Dendritic cell treated with granulocyte-macrophage colony-stimulating factor and Interleukin-4, amounts not matched to agents 40 ng/mL and 50 ng/mL, for 4 days (primary cell): Measurements from ENCODE around the gene VPS33A.
A peak's percentile ranks its signal among the peaks of the same experiment; 100 is the strongest.

Experiments
- H3K27ac Mint-ChIP-seq: one replicate; pipeline ENCODE4 v1.8.0; 2022; ENCODE audit warnings: mild to moderate bottlenecking, mixed read lengths
- H3K27me3 Mint-ChIP-seq: one replicate; pipeline ENCODE4 v1.8.0; 2022; ENCODE audit warnings: mild to moderate bottlenecking, mixed read lengths
- H3K36me3 Mint-ChIP-seq: one replicate; pipeline ENCODE4 v1.8.0; 2022; ENCODE audit warnings: low read depth, mixed read lengths
- H3K4me1 Mint-ChIP-seq: one replicate; pipeline ENCODE4 v1.8.0; 2022; ENCODE audit warnings: low read depth, mixed read lengths
- H3K4me3 Mint-ChIP-seq: one replicate; pipeline ENCODE4 v1.8.0; 2022; ENCODE audit warnings: mild to moderate bottlenecking, moderate library complexity, mixed read lengths
- H3K9me3 Mint-ChIP-seq: one replicate; pipeline ENCODE4 v1.8.0; 2022; ENCODE audit warnings: mixed read lengths
- intact Hi-C: fragments of 100-400 bp; cut with micrococcal nuclease; formaldehyde crosslinking; loops from one replicate; pipeline ENCODE4 v1.15.0; 2022

VPS33A gene

DNA sequence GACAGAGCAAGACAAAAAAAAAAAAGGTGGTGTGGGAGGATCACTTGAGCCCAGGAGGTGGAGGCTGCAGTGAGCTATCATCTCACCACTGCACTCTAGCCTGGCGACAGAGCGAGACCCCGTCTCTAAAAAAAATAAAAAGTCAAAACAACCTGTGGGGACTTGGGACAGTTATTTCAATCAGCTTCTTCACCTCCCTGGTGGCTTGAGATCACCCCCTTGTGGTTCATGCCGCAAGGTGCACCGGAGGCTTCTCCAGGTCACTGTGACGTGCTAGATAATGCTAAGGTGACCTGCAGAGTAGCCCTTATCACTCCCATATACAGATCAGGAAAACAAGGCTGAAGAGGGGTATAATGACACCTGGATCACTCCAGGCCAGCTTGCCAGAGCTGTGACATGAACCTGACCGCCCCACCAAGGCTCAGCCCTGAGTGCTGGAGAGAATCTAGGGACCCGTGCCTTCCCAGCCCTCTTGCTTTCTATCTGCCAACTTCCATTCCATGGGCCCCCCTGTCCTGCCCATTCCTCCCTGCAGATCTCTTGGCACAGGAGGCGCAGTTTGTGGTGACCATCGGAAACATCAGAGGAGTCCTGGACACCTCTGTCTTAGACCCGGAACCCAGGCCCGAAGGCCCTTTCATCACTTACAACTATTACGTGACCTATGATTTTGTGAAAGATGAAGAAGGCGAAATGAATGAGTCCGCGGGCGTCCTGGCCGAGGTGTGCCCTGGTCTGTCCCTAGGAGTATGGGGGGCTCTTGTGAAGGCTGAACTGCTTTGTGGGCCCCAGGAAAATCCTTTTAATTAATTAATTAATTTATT, 75.2 kb downstream of the VPS33A start:
- H3K27me3 Mint-ChIP-seq, result peaks cover 2% of the 10 kb centered on the region
- no peaks in the 10 kb centered on the region for H3K9me3 Mint-ChIP-seq
- peaks cover 3% of the 10 kb centered on the region for H3K4me1 Mint-ChIP-seq
- H3K27ac Mint-ChIP-seq, result no peak overlapping the region
- no peak overlapping the region for H3K4me3 Mint-ChIP-seq
- H3K36me3 Mint-ChIP-seq, result no peaks in the 10 kb centered on the region
- intact Hi-C loops, result loop anchor here (5.0 kb wide), 1 partner anchor 139 kb away; no protein-coding TSS in a partner anchor

GRCh38 chr12:122189626-122190475, 76.4 kb downstream of the VPS33A start:
- H3K27me3 Mint-ChIP-seq, result peaks cover 6% of the 10 kb centered on the region
- no peak overlapping the region for H3K4me3 Mint-ChIP-seq
- intact Hi-C loops, result loop anchor here (5.0 kb wide), 1 partner anchor 138 kb away; no protein-coding TSS in a partner anchor
- H3K36me3 Mint-ChIP-seq, result no peaks in the 10 kb centered on the region
- peaks cover 14% of the 10 kb centered on the region for H3K4me1 Mint-ChIP-seq
- no peaks in the 10 kb centered on the region for H3K9me3 Mint-ChIP-seq
- H3K27ac Mint-ChIP-seq, result no peak overlapping the region

DNA sequence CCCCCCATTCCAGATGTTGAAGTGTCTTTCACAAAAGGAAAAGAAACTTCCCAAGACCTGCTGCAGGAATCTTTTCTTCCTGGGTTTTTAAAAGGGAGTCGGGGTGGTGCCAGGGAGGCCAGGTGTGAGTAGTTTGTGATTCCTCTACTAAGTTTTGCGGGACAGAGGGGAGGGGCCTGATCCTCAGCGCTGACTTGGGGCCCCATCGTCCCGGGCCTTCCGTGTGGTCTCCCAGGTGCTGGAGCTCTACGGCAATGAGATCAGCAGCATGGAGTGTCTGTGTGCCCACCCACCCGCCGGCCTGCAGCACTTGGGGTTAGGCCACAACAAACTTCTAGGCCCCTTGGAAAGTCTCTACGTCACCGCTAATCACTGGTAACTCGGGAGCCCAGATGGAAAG, 78.8 kb downstream of the VPS33A start:
- Mint-ChIP-seq H3K36me3 (no peaks in the 10 kb centered on the region), H3K27me3 (peaks cover 27% of the 10 kb centered on the region), H3K4me3 (no peak overlapping the region), H3K9me3 (no peaks in the 10 kb centered on the region), H3K4me1 (peaks cover 19% of the 10 kb centered on the region), H3K27ac (no peak overlapping the region)
- intact Hi-C loops, result no loop called here

GRCh38 chr12:122185494-122186082, 80.7 kb downstream of the VPS33A start:
- Mint-ChIP-seq H3K27ac (no peak overlapping the region), H3K4me3 (no peak overlapping the region), H3K4me1 (peaks cover 19% of the 10 kb centered on the region), H3K27me3 (peaks cover 34% of the 10 kb centered on the region), H3K9me3 (no peaks in the 10 kb centered on the region), H3K36me3 (no peaks in the 10 kb centered on the region)
- intact Hi-C loops, result no loop called here

DNA sequence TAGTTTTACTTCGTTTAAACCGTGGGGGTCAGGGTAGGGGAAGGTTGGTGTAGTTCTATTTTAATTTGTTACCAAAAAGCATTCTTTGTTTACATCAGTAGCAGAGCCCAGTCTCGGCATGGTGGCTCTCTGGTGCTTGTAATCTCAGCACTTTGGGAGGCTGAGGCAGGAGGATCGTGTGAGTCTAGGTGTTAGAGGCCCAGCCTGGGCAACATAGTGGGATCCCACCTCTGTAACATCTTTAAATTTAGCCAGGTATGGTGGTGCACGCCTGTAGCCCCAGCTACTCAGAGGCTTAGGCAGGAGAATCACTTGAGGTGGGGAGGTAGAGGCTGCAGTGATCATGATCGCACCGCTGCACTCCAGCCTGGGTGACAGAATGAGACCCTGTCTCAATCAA, 81.2 kb downstream of the VPS33A start:
- intact Hi-C loops, result no loop called here
- Mint-ChIP-seq H3K36me3 (no peaks in the 10 kb centered on the region), H3K27ac (no peak overlapping the region), H3K27me3 (peaks cover 36% of the 10 kb centered on the region), H3K9me3 (no peaks in the 10 kb centered on the region), H3K4me3 (no peak overlapping the region), H3K4me1 (peaks cover 19% of the 10 kb centered on the region)

- Mint-ChIP-seq H3K4me3 (peak overlapping the region; percentile 45), H3K36me3 (no peaks in the 10 kb centered on the region), H3K4me1 (peaks cover 19% of the 10 kb centered on the region), H3K27ac (no peak overlapping the region), H3K27me3 (peaks cover 36% of the 10 kb centered on the region), H3K9me3 (no peaks in the 10 kb centered on the region)
- intact Hi-C loops, result no loop called here
Observed at GRCh38 chr12:122184517-122184916, 81.8 kb downstream of the VPS33A start.

DNA sequence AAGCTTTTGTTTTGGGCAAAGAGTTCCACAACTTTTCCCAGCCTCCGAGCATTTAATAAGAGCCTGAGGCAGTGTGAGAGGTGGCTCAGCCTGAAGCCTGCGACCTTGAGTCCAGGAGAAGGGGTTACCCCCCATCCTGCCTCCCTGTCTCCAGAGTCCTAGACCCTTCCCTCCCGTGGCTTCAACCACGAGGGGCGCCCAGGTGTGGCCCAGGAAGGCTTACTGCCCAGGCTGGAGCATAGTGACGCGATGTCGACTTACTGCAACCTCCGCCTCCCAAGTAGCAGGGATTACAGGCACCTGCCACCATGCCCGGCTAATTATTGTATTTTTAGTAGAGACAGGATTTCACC, 82.7 kb downstream of the VPS33A start:
- peak overlapping the region; percentile 72 for H3K4me3 Mint-ChIP-seq
- no peaks in the 10 kb centered on the region for H3K36me3 Mint-ChIP-seq
- intact Hi-C loops, result no loop called here
- peaks cover 36% of the 10 kb centered on the region for H3K27me3 Mint-ChIP-seq
- peaks cover 19% of the 10 kb centered on the region for H3K4me1 Mint-ChIP-seq
- H3K9me3 Mint-ChIP-seq, result no peaks in the 10 kb centered on the region
- no peak overlapping the region for H3K27ac Mint-ChIP-seq

GRCh38 chr12:122182887-122183587, 83.3 kb downstream of the VPS33A start, which contains the start of gene LRRC43:
Gene LRRC43 (plus strand): TSS chr12:122183123. CDS start chr12:122183145, 22 bp downstream.
- Mint-ChIP-seq H3K27me3 (peaks cover 36% of the 10 kb centered on the region), H3K4me1 (peaks cover 19% of the 10 kb centered on the region), H3K9me3 (no peaks in the 10 kb centered on the region), H3K27ac (no peak within 1 kb of the TSS), H3K36me3 (no peaks in the 10 kb centered on the region), H3K4me3 (peak within 1 kb of the TSS; percentile 72)
- intact Hi-C loops, result no loop called here
